Thyroid gland (tissue), 4 donors: Measurements from ENCODE around the gene MCF2. TPM values are rescaled to one million over a fixed set of nuclear protein-coding genes. Genes with fewer than 3 reads are reported as not detected.

Source experiments
- DNase-seq, 2 donors: peaks; one replicate each; pipeline ENCODE4 v3.0.0-alpha.2; 2019
- H3K27ac ChIP-seq, 3 donors: fragments of 200-600 bp; sonication (generic); 1 replicate in 2 of 3; 2 replicates in 1 of 3; pipeline ENCODE4 v1.5.1; 2016 to 2019; ENCODE audit warnings: mild to moderate bottlenecking in 1 of 3, moderate library complexity in 1 of 3
- H3K27me3 ChIP-seq: fragments of 200-600 bp; sonication (generic); one replicate; pipeline ENCODE4 v1.5.1; 2019
- H3K36me3 ChIP-seq, 2 donors: fragments of 200-600 bp; sonication (generic); one replicate each; pipeline ENCODE4 v1.5.1; 2016 to 2019
- H3K4me1 ChIP-seq, 2 donors: fragments of 200-600 bp; sonication (generic); one replicate each; pipeline ENCODE4 v1.5.1; 2017 to 2019
- H3K4me3 ChIP-seq, 3 donors: fragments of 200-600 bp; sonication (generic); replicated peaks in 1 of 3; 1 replicate in 2 of 3; 2 replicates in 1 of 3; pipeline ENCODE4 v1.5.1; 2016; ENCODE audit warnings: mild to moderate bottlenecking in 1 of 3
- H3K9me3 ChIP-seq: fragments of 200-600 bp; sonication (generic); one replicate; pipeline ENCODE4 v1.5.1; 2017
- CTCF ChIP-seq, 6 experiments: fragments of 200-600 bp in 3 of 6; fragments of 450-650 bp in 3 of 6; sonication (generic) in 3 of 6; IDR thresholded peaks; one replicate each; pipeline ENCODE4 v1.5.1; 2016 to 2019; ENCODE audit warnings: antibody characterized with exemption in 6 of 6, mild to moderate bottlenecking in 2 of 6, inconsistent platforms in 1 of 6, moderate library complexity in 1 of 6
- POLR2A ChIP-seq, 2 donors: fragments of 450-650 bp; IDR thresholded peaks; one replicate each; pipeline ENCODE4 v1.6.1; 2017; ENCODE audit warnings: antibody characterized with exemption in 2 of 2, mild to moderate bottlenecking in 2 of 2, moderate library complexity in 1 of 2
- WGBS, 2 donors: methylation state at CpG; one replicate each; pipeline ENCODE4 v1.1.5; 2017; 5-methylcytosine and 5-hydroxymethylcytosine counted together
- intact Hi-C: fragments of 100-400 bp; cut with DNase I; formaldehyde crosslinking; loops from one replicate; pipeline ENCODE4 v1.15.1; 2023
- total RNA-seq, 4 donors: library from RNA; depleted of rRNA; stranded (reverse); fragments of >200 nt; gene quantifications; one replicate each; pipeline ENCODE4 v1.2.3, GENCODE V29; 2016

The MCF2 gene
- total RNA-seq, 4 donors from 2014 or later = 0.40 to 0.63 (median 0.56) TPM; not detected in 1

GRCh38 chrX:139642241-139642927 is 65.6 kb downstream of the MCF2 start:
- Histone ChIP-seq H3K36me3 (no peaks in the 10 kb centered on the region), H3K4me3 (no peak overlapping the region)
- TF ChIP-seq POLR2A (IDR thresholded peaks at IDR 0.05) (no peak), CTCF (IDR thresholded peaks at IDR 0.05) (no peak)

GRCh38 chrX:139640259-139640658 is 67.7 kb downstream of the MCF2 start:
- no peaks in the 10 kb centered on the region for H3K4me1 ChIP-seq
- H3K27me3 ChIP-seq = no peaks in the 10 kb centered on the region
- intact Hi-C loops = no loop called here
- DNase-seq = no peak
- TF ChIP-seq POLR2A (IDR thresholded peaks at IDR 0.05) (no peak), CTCF (IDR thresholded peaks at IDR 0.05) (no peak)
- no peak overlapping the region for H3K27ac ChIP-seq
- no peaks in the 10 kb centered on the region for H3K9me3 ChIP-seq
- 84 to 89% methylated on average over 2 of the region's 2 CpGs for WGBS, 2 donors
- no peak overlapping the region for H3K4me3 ChIP-seq
- no peaks in the 10 kb centered on the region for H3K36me3 ChIP-seq

More at GRCh38 chrX:139642241-139642927, 65.6 kb downstream of the MCF2 start:
- H3K27me3 ChIP-seq = no peaks in the 10 kb centered on the region
- no peak for DNase-seq
- 3 to 17% methylated on average over 10 of the region's 10 CpGs for WGBS, 2 donors
- no peaks in the 10 kb centered on the region for H3K4me1 ChIP-seq
- H3K27ac ChIP-seq = no peak overlapping the region
- no peaks in the 10 kb centered on the region for H3K9me3 ChIP-seq
- intact Hi-C loops = no loop called here

- no peaks in the 10 kb centered on the region for H3K36me3 ChIP-seq
- H3K27ac ChIP-seq = no peak overlapping the region
- intact Hi-C loops = no loop called here
- H3K4me1 ChIP-seq = no peaks in the 10 kb centered on the region
- H3K4me3 ChIP-seq = no peak overlapping the region
- 57 to 62% methylated on average over 8 of the region's 8 CpGs for WGBS, 2 donors
- no peaks in the 10 kb centered on the region for H3K9me3 ChIP-seq
- peak in 1 of 2 donors; percentile 3 for DNase-seq
- H3K27me3 ChIP-seq = no peaks in the 10 kb centered on the region
- TF ChIP-seq POLR2A (IDR thresholded peaks at IDR 0.05) (no peak), CTCF (IDR thresholded peaks at IDR 0.05) (no peak)
These were observed 68.7 kb downstream of the MCF2 start for GRCh38 chrX:139639253-139639652.

- Histone ChIP-seq H3K9me3 (no peaks in the 10 kb centered on the region), H3K27ac (no peak overlapping the region), H3K27me3 (no peaks in the 10 kb centered on the region), H3K4me3 (no peak overlapping the region), H3K36me3 (no peaks in the 10 kb centered on the region), H3K4me1 (no peaks in the 10 kb centered on the region)
- DNase-seq = no peak
- intact Hi-C loops = no loop called here
- TF ChIP-seq POLR2A (IDR thresholded peaks at IDR 0.05) (no peak), CTCF (IDR thresholded peaks at IDR 0.05) (no peak)
- 75 to 79% methylated on average over 1 of the region's 1 CpG for WGBS, 2 donors
These were observed 107.9 kb downstream of the MCF2 start for GRCh38 chrX:139600105-139600504.

GRCh38 chrX:139596068-139596467 is 111.9 kb downstream of the MCF2 start:
- H3K9me3 ChIP-seq = no peaks in the 10 kb centered on the region
- no peaks in the 10 kb centered on the region for H3K36me3 ChIP-seq
- no peaks in the 10 kb centered on the region for H3K4me1 ChIP-seq
- no peaks in the 10 kb centered on the region for H3K27me3 ChIP-seq
- no peak for DNase-seq
- no peak overlapping the region for H3K27ac ChIP-seq
- intact Hi-C loops = no loop called here
- TF ChIP-seq POLR2A (IDR thresholded peaks at IDR 0.05) (no peak), CTCF (IDR thresholded peaks at IDR 0.05) (no peak)
- 30 to 44% methylated on average over 4 of the region's 4 CpGs for WGBS, 2 donors
- H3K4me3 ChIP-seq = no peak overlapping the region
